Measurements from ENCODE around the gene GLUD2.

GLUD2 gene

DNA sequence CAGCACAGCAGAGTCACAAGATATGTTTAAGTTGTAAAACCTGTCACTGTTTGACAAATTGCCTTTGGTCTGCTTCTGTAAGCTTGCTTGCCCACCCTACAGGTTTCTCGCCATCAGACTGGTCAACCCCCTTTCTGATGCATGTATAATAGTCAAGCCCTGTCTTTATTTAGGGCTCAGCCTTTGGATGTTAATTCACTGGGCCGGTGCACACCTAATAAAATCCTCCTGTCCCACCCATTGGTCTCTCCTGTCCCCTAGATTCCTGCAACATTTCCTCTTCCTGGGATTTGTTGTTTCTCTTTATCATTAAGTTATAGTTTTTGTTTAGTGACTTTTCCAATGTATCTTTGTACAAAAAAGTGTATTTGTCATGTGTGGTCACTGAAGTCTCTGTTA lies 38.2 kb downstream of the GLUD2 start:
- DNase-seq (ENCODE audit: low read depth), result no peak
- TF ChIP-seq, protein P1, sequence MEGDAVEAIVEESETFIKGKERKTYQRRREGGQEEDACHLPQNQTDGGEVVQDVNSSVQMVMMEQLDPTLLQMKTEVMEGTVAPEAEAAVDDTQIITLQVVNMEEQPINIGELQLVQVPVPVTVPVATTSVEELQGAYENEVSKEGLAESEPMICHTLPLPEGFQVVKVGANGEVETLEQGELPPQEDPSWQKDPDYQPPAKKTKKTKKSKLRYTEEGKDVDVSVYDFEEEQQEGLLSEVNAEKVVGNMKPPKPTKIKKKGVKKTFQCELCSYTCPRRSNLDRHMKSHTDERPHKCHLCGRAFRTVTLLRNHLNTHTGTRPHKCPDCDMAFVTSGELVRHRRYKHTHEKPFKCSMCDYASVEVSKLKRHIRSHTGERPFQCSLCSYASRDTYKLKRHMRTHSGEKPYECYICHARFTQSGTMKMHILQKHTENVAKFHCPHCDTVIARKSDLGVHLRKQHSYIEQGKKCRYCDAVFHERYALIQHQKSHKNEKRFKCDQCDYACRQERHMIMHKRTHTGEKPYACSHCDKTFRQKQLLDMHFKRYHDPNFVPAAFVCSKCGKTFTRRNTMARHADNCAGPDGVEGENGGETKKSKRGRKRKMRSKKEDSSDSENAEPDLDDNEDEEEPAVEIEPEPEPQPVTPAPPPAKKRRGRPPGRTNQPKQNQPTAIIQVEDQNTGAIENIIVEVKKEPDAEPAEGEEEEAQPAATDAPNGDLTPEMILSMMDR (IDR thresholded peaks at IDR 0.05; ENCODE audit: control insufficient read depth, insufficient read depth, low read depth, low read length, missing control alignments), result no peak
- no peak overlapping the region for H3K4me3 ChIP-seq (ENCODE audit: control insufficient read depth, low read depth, low read length)

DNA sequence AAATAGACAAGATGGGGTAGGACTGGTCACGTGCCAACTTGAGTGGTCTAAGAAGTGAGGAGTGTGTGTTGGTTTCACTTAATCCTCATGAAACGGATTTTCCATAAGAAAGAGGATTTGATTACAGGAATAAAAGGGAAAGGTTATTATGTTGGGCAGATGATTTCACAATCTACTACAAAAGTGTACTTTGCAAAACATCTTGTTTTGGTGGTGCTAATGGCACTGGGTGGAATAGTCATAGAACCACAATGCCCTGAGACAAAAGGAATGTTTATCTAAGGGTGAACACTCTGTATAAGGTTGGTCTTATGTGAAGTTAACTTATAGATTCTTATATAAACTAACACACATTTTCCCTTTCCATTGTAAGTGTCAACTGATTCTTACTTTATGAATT lies 45.6 kb downstream of the GLUD2 start:
- TF ChIP-seq, protein P1 (IDR thresholded peaks at IDR 0.05; ENCODE audit: control insufficient read depth, insufficient read depth, low read depth, low read length, missing control alignments), result no peak
- no peak overlapping the region for H3K4me3 ChIP-seq (ENCODE audit: control insufficient read depth, low read depth, low read length)
- no peak for DNase-seq (ENCODE audit: low read depth)

All from AG09309 (cell line).